Stimulated activated naive CD8-positive, alpha-beta T cell treated with anti-CD3 and anti-CD28 coated beads, Interleukin-15, Interleukin-2, amounts not matched to agents 100 ng/mL and 50 ng/mL, for 24 hours (primary cell): ENCODE results near the gene SLC24A4.

Experiments used
- H3K27ac Mint-ChIP-seq: one replicate; pipeline ENCODE4 v1.8.0; 2021; ENCODE audit warnings: mild to moderate bottlenecking, mixed read lengths
- H3K27me3 Mint-ChIP-seq: one replicate; pipeline ENCODE4 v1.8.0; 2021; ENCODE audit warnings: mixed read lengths
- H3K36me3 Mint-ChIP-seq: one replicate; pipeline ENCODE4 v1.8.0; 2021; ENCODE audit warnings: low read depth, mixed read lengths
- H3K4me1 Mint-ChIP-seq: one replicate; pipeline ENCODE4 v1.8.0; 2021; ENCODE audit warnings: low read depth, mixed read lengths
- H3K4me3 Mint-ChIP-seq: one replicate; pipeline ENCODE4 v1.8.0; 2021; ENCODE audit warnings: mild to moderate bottlenecking, mixed read lengths
- H3K9me3 Mint-ChIP-seq: one replicate; pipeline ENCODE4 v1.8.0; 2021; ENCODE audit warnings: mixed read lengths

Gene SLC24A4

GRCh38 chr14:92453691-92454090 lies 130.7 kb downstream of the SLC24A4 start:
- H3K27ac Mint-ChIP-seq = no peak overlapping the region
- H3K9me3 Mint-ChIP-seq = no peaks in the 10 kb centered on the region
- H3K27me3 Mint-ChIP-seq = no peaks in the 10 kb centered on the region
- H3K4me1 Mint-ChIP-seq = no peaks in the 10 kb centered on the region
- no peaks in the 10 kb centered on the region for H3K36me3 Mint-ChIP-seq
- no peak overlapping the region for H3K4me3 Mint-ChIP-seq

- Mint-ChIP-seq H3K27me3 (no peaks in the 10 kb centered on the region), H3K4me1 (peaks cover 11% of the 10 kb centered on the region), H3K27ac (no peak overlapping the region), H3K4me3 (no peak overlapping the region), H3K9me3 (no peaks in the 10 kb centered on the region), H3K36me3 (no peaks in the 10 kb centered on the region)
Measured at GRCh38 chr14:92455231-92455630, 132.3 kb downstream of the SLC24A4 start.

GRCh38 chr14:92456215-92457015 lies 133.4 kb downstream of the SLC24A4 start:
- Mint-ChIP-seq H3K27me3 (no peaks in the 10 kb centered on the region), H3K27ac (no peak overlapping the region), H3K4me1 (peaks cover 22% of the 10 kb centered on the region), H3K9me3 (no peaks in the 10 kb centered on the region), H3K4me3 (no peak overlapping the region), H3K36me3 (no peaks in the 10 kb centered on the region)

- H3K27me3 Mint-ChIP-seq = no peaks in the 10 kb centered on the region
- no peaks in the 10 kb centered on the region for H3K36me3 Mint-ChIP-seq
- H3K4me3 Mint-ChIP-seq = no peak overlapping the region
- no peak overlapping the region for H3K27ac Mint-ChIP-seq
- peaks cover 25% of the 10 kb centered on the region for H3K4me1 Mint-ChIP-seq
- H3K9me3 Mint-ChIP-seq = no peaks in the 10 kb centered on the region
Measured at GRCh38 chr14:92457016-92457565, 134.1 kb downstream of the SLC24A4 start.

GRCh38 chr14:92458136-92459029 lies 135.4 kb downstream of the SLC24A4 start:
- Mint-ChIP-seq H3K27ac (no peak overlapping the region), H3K4me1 (peaks cover 32% of the 10 kb centered on the region), H3K36me3 (no peaks in the 10 kb centered on the region), H3K27me3 (peaks cover 4% of the 10 kb centered on the region), H3K4me3 (no peak overlapping the region), H3K9me3 (no peaks in the 10 kb centered on the region)

- peaks cover 4% of the 10 kb centered on the region for H3K27me3 Mint-ChIP-seq
- peak overlapping the region; percentile 40 for H3K27ac Mint-ChIP-seq
- no peaks in the 10 kb centered on the region for H3K9me3 Mint-ChIP-seq
- peaks cover 32% of the 10 kb centered on the region for H3K4me1 Mint-ChIP-seq
- H3K4me3 Mint-ChIP-seq = no peak overlapping the region
- no peaks in the 10 kb centered on the region for H3K36me3 Mint-ChIP-seq
Measured at GRCh38 chr14:92459030-92459949, 136.3 kb downstream of the SLC24A4 start.

- H3K36me3 Mint-ChIP-seq = no peaks in the 10 kb centered on the region
- H3K4me3 Mint-ChIP-seq = no peak overlapping the region
- no peaks in the 10 kb centered on the region for H3K9me3 Mint-ChIP-seq
- H3K27me3 Mint-ChIP-seq = peaks cover 4% of the 10 kb centered on the region
- H3K27ac Mint-ChIP-seq = no peak overlapping the region
- H3K4me1 Mint-ChIP-seq = peaks cover 32% of the 10 kb centered on the region
Measured at GRCh38 chr14:92459950-92460421, 137.0 kb downstream of the SLC24A4 start.

GRCh38 chr14:92460541-92460915 lies 137.6 kb downstream of the SLC24A4 start:
- Mint-ChIP-seq H3K27me3 (peaks cover 4% of the 10 kb centered on the region), H3K9me3 (no peaks in the 10 kb centered on the region), H3K36me3 (no peaks in the 10 kb centered on the region), H3K4me1 (peaks cover 32% of the 10 kb centered on the region), H3K4me3 (no peak overlapping the region), H3K27ac (no peak overlapping the region)

- Mint-ChIP-seq H3K4me3 (no peak overlapping the region), H3K36me3 (no peaks in the 10 kb centered on the region), H3K27me3 (peaks cover 4% of the 10 kb centered on the region), H3K27ac (peak overlapping the region; percentile 4), H3K4me1 (peaks cover 32% of the 10 kb centered on the region), H3K9me3 (no peaks in the 10 kb centered on the region)
Measured at GRCh38 chr14:92460916-92461579, 138.1 kb downstream of the SLC24A4 start.

GRCh38 chr14:92461891-92462290 lies 138.9 kb downstream of the SLC24A4 start:
- H3K4me1 Mint-ChIP-seq = peaks cover 32% of the 10 kb centered on the region
- no peak overlapping the region for H3K27ac Mint-ChIP-seq
- peaks cover 4% of the 10 kb centered on the region for H3K27me3 Mint-ChIP-seq
- H3K9me3 Mint-ChIP-seq = no peaks in the 10 kb centered on the region
- H3K4me3 Mint-ChIP-seq = no peak overlapping the region
- no peaks in the 10 kb centered on the region for H3K36me3 Mint-ChIP-seq

GRCh38 chr14:92462568-92462967 lies 139.6 kb downstream of the SLC24A4 start:
- Mint-ChIP-seq H3K4me1 (peaks cover 32% of the 10 kb centered on the region), H3K9me3 (peaks cover 5% of the 10 kb centered on the region), H3K36me3 (no peaks in the 10 kb centered on the region), H3K27ac (no peak overlapping the region), H3K4me3 (no peak overlapping the region), H3K27me3 (peaks cover 4% of the 10 kb centered on the region)

- Mint-ChIP-seq H3K27me3 (peaks cover 4% of the 10 kb centered on the region), H3K27ac (no peak overlapping the region), H3K4me1 (peaks cover 32% of the 10 kb centered on the region), H3K9me3 (peaks cover 5% of the 10 kb centered on the region), H3K36me3 (no peaks in the 10 kb centered on the region), H3K4me3 (no peak overlapping the region)
Measured at GRCh38 chr14:92463141-92463540, 140.2 kb downstream of the SLC24A4 start.

GRCh38 chr14:92464156-92464555 lies 141.2 kb downstream of the SLC24A4 start:
- Mint-ChIP-seq H3K27ac (no peak overlapping the region), H3K36me3 (no peaks in the 10 kb centered on the region), H3K9me3 (peaks cover 5% of the 10 kb centered on the region), H3K4me3 (no peak overlapping the region), H3K4me1 (peaks cover 32% of the 10 kb centered on the region), H3K27me3 (peaks cover 4% of the 10 kb centered on the region)

- H3K9me3 Mint-ChIP-seq = peaks cover 5% of the 10 kb centered on the region
- no peak overlapping the region for H3K4me3 Mint-ChIP-seq
- peaks cover 27% of the 10 kb centered on the region for H3K4me1 Mint-ChIP-seq
- H3K36me3 Mint-ChIP-seq = no peaks in the 10 kb centered on the region
- peaks cover 4% of the 10 kb centered on the region for H3K27me3 Mint-ChIP-seq
- H3K27ac Mint-ChIP-seq = no peak overlapping the region
Measured at GRCh38 chr14:92464716-92465115, 141.8 kb downstream of the SLC24A4 start.
